ENCODE results near the gene FUZ. TPM values are rescaled to one million over a fixed set of nuclear protein-coding genes. Genes with fewer than 3 reads are reported as not detected.
A peak's percentile ranks its signal among the peaks of the same experiment; 100 is the strongest.

Gene FUZ
- total RNA-seq, 4 donors from 2014 or later: 9.1 to 21.5 (median 15.6) TPM

DNA sequence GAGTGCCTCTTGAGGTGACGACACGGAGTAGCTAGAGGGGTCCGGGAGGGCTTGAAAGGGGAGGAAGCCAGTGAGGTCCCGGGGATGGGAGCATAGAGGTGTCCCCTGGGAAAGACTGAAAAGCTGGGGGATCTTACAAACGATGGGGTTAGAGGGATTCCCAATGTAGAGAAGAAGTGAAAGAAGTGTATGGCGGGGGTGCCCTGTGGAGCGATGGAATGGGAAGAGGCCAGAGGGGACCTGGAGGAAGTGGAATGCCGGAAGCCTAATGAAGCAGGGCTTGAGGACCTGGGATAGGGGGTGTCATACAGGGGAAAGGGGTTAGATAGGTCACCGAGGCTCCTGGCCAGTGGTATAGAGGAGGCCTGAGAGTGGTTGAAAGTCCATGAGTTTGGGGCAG, 45.7 kb downstream of the FUZ start:
- 1 to 2% methylated on average over 9 of the region's 9 CpGs for WGBS, 2 donors
- peak overlapping the region; percentile 92 for H3K4me3 ChIP-seq (ENCODE audit: low read depth, poor library complexity, severe bottlenecking)
- no peak for DNase-seq (ENCODE audit: low spot score in 2 of 2)
- intact Hi-C loops (cut with DNase I; ENCODE audit: low total_unique reads): no loop called here
- TF ChIP-seq, protein P1, sequence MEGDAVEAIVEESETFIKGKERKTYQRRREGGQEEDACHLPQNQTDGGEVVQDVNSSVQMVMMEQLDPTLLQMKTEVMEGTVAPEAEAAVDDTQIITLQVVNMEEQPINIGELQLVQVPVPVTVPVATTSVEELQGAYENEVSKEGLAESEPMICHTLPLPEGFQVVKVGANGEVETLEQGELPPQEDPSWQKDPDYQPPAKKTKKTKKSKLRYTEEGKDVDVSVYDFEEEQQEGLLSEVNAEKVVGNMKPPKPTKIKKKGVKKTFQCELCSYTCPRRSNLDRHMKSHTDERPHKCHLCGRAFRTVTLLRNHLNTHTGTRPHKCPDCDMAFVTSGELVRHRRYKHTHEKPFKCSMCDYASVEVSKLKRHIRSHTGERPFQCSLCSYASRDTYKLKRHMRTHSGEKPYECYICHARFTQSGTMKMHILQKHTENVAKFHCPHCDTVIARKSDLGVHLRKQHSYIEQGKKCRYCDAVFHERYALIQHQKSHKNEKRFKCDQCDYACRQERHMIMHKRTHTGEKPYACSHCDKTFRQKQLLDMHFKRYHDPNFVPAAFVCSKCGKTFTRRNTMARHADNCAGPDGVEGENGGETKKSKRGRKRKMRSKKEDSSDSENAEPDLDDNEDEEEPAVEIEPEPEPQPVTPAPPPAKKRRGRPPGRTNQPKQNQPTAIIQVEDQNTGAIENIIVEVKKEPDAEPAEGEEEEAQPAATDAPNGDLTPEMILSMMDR (IDR thresholded peaks at IDR 0.05): no peak
- TF ChIP-seq POLR2A (IDR thresholded peaks at IDR 0.05): no peak

DNA sequence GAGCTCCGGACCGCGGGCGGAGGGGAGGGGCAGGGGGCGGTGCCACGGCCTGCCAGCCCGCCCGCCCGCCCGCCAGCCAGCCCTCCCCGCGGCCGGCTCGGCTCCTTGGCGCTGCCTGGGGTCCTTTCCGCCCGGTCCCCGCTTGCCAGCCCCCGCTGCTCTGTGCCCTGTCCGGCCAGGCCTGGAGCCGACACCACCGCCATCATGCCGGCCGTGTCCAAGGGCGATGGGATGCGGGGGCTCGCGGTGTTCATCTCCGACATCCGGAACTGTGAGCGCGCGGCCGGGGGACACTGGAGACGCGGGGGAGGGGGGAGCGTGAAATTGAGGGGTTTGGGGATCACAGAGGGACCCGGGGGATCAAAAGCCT, 46.2 kb downstream of the FUZ start, which contains the start of gene AP2A1:
TSS of gene AP2A1 (plus strand) at position 72 of the 370 bp plus-strand sequence. CDS start at position 205, 133 bp downstream.
- 4 to 5% methylated on average over 17 to 28 of the region's 38 CpGs for WGBS, 2 donors
- TF ChIP-seq POLR2A (IDR thresholded peaks at IDR 0.05): no peak
- TF ChIP-seq, protein P1 (IDR thresholded peaks at IDR 0.05): no peak
- peak within 1 kb of the TSS; percentile 92 for H3K4me3 ChIP-seq (ENCODE audit: low read depth, poor library complexity, severe bottlenecking)
- DNase-seq (ENCODE audit: low spot score in 2 of 2): no peak
- intact Hi-C loops (cut with DNase I; ENCODE audit: low total_unique reads): no loop called here

DNA sequence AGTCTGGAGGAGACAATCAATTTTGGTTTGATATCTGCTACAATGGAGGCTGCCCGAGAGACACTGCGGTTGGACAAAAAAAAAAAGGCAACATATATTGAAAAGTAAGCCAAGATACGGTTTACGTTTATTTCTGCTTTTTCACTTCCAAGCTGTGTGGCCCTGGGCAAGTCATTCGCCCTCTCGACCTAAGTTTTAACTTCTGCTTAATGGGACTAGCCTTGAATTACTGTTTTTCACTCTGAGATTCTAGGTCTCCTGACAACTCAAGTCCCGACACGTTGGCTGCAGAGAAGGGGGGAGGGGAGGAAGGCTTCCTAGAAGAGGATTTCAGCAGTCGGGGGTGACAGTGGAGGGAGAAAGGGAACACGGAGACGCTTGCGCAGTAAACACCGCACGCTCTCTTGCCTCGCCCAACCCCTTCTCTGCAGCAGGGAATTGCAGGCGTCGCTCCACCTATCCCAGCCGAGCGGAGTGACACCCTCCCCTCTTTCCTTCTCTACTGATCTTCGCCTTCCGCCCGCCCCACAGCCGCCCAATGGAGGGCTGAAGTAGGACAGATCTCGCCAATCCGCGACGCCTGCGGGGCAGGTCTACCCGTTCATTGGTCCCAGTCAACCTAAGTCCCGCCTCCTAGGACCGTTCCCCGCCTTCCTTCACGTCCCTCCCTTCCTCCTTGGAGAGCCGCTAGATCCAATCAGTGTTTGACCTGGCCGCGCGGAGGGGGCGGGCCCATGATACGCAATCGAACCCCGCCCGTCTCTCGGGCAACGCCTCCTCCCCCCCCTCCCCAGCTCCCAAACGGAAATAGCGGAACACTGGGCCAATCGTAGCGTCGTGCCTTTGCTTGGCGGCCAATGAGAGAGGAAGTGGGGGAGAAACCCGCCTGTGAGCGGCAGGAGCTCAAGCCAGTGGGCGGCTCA, 46.8 kb downstream of the FUZ start:
- peak; percentile 100 for DNase-seq (ENCODE audit: low spot score in 2 of 2)
- 1 to 2% methylated on average over 33 to 50 of the region's 53 CpGs for WGBS, 2 donors
- no peak overlapping the region for H3K4me3 ChIP-seq (ENCODE audit: low read depth, poor library complexity, severe bottlenecking)
- TF ChIP-seq, protein P1 (IDR thresholded peaks at IDR 0.05): no peak
- TF ChIP-seq POLR2A (IDR thresholded peaks at IDR 0.05): no peak
- intact Hi-C loops (cut with DNase I; ENCODE audit: low total_unique reads): no loop called here

DNA sequence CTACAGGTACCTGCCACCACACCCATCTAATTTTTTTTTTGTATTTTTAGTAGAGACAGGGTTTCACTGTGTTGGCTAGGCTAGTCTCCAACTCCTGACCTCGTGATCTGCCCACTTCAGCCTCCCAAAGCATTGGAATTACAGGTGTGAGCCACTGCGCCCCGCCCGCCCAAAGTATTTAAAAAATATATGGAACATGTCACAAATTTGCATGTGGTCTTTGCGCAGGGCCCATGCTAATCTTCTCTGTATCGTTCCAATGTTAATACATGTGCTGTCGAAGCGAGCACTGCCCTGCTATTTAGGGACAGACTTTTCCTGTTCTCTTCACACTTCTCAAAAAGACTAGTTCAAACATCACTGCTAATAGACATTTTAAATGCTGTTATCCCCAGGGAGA, 48.8 kb downstream of the FUZ start:
- WGBS, 2 donors: 44 to 71% methylated on average over 8 of the region's 8 CpGs
- intact Hi-C loops (cut with DNase I; ENCODE audit: low total_unique reads): no loop called here
- H3K4me3 ChIP-seq (ENCODE audit: low read depth, poor library complexity, severe bottlenecking): no peak overlapping the region
- DNase-seq (ENCODE audit: low spot score in 2 of 2): no peak
- TF ChIP-seq, protein P1 (IDR thresholded peaks at IDR 0.05): no peak
- TF ChIP-seq POLR2A (IDR thresholded peaks at IDR 0.05): no peak

DNA sequence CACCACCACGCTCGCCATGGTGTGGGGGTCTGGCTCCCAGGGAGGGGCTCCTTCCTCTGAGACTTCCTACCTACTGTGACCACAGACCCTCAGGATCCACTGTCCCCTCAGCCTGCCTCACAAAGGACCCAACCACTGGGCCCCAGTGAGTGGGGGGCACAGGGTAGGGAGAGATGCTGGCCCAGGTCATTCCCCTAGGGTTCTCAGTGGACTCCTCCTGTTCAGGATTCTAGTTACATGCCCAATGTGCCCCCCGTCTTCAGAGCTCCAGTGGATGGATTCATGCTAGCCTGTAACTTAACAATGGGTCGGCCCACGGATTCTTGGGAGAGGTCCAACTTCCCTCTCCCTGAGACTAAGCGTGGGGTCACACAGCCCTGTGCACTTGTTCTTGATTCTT, 49.9 kb downstream of the FUZ start, which contains the start of gene TSKS:
TSS of gene TSKS (minus strand) at position 77 of the 400 bp plus-strand sequence. CDS start at position 18, 59 bp downstream.
- no peak within 1 kb of the TSS for H3K4me3 ChIP-seq (ENCODE audit: low read depth, poor library complexity, severe bottlenecking)
- TF ChIP-seq POLR2A (IDR thresholded peaks at IDR 0.05): no peak
- TF ChIP-seq, protein P1 (IDR thresholded peaks at IDR 0.05): no peak
- intact Hi-C loops (cut with DNase I; ENCODE audit: low total_unique reads): no loop called here
- no peak for DNase-seq (ENCODE audit: low spot score in 2 of 2)
- WGBS, 2 donors: 82 to 88% methylated on average over 6 of the region's 6 CpGs
